GM21526 (cell line): ENCODE measurements around the gene ZNF648.
"Not testable (repeated sequence)": the region's sequence is repeated elsewhere in the genome, so short reads cannot be mapped to it uniquely, and the experiment has no call there.

Experiments
- ATAC-seq: cut with Tn5 transposase; IDR thresholded peaks from one replicate; pipeline ENCODE4 v1.9.1; 2021; ENCODE audit warnings: moderate library complexity; ENCODE audit not compliant: unreplicated experiment, low FRiP score

ZNF648 gene

DNA sequence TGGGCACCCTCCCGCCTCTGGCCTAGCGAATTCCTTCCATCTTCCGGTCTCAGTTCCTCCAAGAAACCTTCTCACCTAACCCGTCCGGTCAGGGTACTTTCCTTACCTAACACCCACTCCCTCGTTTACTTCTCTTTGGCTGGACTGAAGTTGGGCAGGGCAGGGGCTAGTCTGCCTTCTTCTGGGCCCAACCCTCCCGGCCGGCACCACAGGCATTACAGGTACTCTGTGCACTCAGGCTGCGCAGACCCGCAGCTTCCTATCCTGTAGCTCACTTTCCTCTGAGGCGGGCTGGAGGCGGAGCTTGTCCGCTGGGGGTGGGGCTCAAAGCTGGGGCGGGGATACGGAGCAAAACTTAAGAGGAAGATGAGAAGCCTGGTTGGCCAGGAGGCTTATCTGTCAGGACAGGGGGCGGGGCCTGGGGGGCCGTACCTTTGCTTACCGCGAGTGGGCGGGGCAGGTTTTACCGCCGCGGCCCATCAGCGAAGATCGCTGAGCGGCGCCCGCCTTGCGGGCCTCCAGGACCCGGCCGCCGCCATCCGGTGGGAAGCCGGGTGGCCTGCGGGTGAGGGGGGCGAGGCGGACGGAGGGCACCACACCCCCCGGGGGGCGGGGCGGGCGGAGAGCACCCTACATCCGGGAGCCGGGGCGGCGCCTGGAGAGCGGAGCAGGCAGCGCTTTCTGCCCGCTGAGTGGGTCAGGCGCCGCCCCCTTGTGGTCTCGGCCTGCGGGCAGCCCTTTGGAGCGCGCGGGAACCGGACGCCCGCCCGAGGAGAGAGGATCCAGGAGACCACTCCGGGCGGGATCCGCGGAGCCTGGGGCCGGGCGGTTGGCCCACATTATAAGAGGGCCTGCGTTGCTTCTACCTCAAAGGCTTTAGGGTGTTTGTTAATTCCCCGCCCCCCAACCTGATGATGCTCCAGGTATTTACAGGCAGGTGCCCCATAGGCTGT, 31.9 kb downstream of the ZNF648 start:
- peak; percentile 93 for ATAC-seq

DNA sequence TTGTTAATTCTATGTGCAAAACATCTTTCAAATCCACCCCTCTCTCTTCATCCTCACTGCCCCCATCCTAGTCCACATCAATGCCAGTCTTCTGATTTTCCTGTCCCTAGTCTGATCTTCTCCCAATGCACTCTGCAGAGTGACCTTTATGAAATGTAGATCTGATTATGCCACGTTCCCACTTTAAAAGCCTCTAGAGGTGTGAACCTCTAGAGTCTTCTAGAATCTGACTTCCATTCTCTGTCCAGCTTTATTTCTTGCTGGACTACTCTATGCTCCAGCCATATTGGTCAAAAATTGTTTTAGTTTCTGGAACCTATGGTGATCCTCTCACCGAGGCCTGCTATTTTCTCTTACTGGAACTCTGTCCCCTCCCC, 32.5 kb downstream of the ZNF648 start:
- ATAC-seq = no peak

DNA sequence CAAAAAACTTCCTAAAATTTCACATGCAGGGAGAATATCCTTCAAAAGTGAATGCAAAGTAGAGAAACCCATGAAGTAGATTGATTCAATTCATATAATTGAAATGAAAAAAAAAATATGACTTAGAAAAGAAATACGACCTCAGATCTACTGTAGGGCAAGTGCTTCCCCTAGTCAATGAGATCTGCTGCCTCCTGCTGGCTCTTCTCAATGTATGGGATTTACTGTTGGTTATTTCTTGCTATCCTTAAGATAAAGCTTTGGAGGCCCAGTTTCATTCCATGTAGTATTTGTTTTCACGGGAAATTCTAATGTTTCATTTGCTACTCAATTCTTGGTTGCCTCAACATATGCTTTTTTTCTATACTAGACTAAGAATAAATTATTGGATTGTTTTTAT, 46.2 kb downstream of the ZNF648 start:
- no peak for ATAC-seq

DNA sequence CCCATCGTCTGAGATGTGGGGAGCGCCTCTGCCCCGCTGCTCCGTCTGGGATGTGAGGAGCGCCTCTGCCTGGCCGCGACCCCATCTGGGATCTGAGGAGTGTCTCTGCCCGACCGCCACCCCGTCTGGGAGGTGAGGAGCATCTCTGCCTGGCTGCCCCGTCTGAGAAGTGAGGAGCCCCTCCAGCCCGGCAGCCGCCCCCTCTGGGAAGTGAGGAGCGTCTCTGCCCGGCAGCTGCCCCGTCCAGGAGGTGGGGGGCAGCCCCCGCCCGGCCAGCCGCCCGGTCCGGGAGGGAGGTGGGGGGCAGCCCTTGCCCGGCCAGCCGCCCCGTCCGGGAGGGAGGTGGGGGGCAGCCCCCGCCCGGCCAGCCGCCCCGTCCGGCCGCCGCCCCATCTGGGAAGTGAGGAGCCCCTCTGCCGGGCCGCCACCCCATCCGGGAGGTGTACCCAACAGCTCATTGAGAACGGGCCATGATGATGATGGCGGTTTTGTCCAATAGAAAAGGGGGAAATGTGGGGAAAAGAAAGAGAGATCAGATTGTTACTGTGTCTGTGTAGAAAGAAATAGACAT, 50.6 kb downstream of the ZNF648 start:
- not testable (repeated sequence) for ATAC-seq

DNA sequence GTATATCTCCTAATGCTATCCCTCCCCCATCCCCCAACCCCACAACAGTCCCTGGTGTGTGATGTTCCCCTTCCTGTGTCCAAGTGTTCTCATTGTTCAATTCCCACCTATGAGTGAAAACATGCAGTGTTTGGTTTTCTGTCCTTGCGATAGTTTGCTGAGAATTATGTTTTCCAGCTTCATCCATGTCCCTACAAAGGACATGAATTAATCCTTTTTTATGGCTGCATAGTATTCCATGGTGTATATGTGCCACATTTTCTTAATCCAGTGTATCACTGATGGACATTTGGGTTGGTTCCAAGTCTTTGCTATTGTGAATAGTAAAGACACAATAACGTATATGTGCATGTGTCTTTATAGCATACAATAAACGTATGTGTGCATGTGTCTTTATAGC, 56.1 kb downstream of the ZNF648 start:
- ATAC-seq = not testable (repeated sequence)

DNA sequence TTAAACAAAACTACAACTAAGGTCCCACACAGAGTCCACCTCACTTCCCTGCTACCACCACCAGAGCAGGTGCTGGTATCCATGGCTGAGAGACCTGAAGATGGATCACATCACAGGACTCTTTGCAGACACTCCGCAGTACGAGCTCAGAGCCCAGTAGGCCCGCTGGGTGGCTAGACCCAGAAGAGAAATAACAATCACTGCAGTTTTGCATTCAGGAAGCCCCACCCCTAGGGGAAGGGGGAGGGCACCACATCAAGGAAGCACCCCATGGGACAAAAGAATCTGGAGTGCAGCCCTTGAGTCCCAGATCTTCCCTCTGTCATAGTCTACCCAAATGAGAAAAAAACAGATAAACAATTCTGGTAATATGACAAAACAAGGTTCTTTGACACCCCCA, 56.9 kb downstream of the ZNF648 start:
- ATAC-seq = no peak
